Stimulated activated CD4-positive, alpha-beta T cell treated with anti-CD3 and anti-CD28 coated beads, Interleukin-1b, Interleukin-23, amount 100 ng/mL, for 24 hours (primary cell): ENCODE data around the gene TH.
"Not testable (repeated sequence)": the region's sequence is repeated elsewhere in the genome, so short reads cannot be mapped to it uniquely, and the experiment has no call there.

ENCODE experiments used
- DNase-seq, 4 experiments: peaks; one replicate each; pipeline ENCODE4 v3.0.0-alpha.2; 2020; ENCODE audit warnings: low read depth in 4 of 4, low spot score in 1 of 4

Gene TH

DNA sequence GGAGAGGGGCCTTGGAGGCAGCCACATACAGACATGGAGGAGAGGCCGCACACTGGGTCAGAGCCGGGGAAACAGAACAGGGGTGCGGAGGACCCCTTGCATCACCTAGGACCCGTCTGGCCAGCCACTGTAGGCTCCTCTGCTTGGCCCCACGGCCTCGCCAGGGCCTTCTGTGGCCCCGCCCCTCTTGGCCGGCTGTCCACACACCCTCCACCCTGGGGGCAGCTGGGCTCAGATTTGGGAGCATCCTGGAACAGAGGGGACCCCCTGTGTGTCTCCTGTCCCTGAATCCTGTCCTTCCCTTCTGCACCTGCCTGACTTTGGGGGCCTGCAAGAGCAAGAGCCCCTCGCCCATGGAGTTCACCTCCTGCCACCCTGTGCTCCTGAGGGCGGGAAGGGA lies 7.9 kb upstream of the TH start:
- no peak for DNase-seq

DNA sequence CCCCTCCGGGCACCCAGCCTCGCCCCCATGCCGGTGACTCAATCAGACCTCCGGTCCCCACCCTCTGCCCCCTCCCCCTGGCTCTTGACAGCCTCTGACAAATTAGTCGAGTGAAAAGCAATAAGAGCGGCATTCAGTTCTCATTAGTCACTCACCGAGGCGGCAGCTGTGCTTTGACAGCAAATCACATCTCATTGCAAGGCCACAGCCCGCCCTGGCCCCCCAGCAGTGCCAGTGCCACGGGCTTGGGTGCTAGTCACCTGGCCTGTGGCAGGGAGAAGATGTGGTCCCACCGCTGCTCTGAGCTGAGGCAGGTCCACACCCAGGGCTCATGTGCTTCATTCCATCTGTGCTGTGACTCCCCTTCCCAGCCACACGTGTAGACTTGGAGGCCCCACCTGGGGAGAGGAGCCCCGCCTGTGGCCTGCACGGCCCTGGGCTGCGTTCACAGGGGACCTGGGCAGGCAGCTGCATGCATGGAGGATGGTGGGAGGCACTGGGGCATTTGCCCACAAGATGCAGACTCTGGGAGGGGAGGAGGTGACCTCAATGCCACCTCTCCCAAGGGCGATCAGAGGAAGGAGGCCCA lies 7.4 kb upstream of the TH start:
- DNase-seq = no peak

DNA sequence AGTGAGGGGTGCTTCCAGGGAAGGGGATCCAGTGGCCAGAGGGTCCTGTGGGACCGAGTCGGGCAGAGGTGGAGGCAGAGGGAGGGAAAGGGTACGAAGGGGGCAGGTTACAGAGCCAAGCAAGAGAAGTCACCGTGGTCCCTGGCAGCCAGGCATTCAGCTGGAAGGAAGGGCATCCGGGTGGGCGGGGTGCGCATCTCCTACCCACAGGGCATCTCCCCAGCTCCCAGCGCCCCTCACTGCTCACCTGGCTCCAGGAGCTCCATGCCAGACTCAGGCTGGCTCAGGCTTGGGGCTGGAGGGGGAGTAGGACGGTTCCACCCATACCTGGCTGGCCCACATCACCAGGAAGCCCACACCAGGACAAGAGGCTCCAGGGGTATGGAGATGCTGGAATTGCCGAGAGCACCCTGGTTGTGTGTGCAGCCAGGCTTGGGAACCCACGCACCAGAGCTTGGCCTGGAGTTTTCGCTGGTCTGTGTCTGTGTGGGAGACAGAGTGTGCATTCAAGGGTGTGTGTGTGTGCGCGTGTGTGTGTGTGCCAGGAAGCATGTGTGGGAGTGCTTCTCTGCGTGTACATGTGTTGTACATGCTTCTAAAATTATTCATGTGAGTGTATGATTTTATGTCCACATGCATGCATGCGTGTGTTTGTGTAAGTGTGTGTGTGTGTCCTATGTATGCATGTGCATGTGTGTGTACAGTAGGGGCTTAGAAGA lies 6.6 kb upstream of the TH start:
- not testable (repeated sequence) for DNase-seq

DNA sequence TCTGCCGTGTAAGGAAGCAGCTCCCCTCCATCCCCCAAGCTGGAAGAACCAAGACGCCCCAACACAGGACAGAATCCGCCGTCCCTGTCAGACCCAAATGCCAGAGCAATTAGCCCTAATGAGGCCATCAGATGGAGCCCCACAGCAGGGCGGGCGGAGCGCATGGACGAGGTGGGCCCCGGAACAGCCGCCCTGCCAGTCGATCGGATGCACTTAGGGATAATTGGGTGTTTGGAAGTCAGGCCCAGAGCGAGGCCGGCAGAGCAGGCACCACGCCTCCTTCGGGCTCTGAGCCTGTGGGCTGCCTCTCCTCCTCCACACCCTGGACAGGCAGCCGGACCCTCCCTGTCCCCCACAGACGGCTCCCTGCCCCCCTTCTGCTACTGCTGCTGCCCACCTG lies 5.5 kb upstream of the TH start:
- DNase-seq = no peak

DNA sequence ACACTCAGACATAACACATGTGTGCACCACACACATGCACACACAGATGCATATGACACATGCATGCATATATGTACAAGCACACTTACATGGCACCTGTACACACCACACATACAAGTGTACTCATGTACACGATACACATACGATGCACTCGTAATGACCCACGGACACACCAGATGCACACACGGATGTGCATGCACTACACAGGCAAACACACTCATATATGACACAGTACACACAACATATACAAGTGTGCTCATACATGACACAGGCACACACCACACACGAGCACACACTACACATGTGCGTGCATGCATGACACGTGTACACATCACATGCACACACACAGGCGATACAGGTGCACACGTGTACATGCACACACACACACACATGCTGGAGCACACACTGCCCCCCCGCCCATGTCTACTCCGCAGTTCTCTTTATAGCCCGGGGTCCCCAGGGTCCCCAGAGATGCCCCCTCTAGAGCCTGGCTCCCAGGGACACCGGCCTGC lies 4.8 kb upstream of the TH start:
- no peak for DNase-seq

DNA sequence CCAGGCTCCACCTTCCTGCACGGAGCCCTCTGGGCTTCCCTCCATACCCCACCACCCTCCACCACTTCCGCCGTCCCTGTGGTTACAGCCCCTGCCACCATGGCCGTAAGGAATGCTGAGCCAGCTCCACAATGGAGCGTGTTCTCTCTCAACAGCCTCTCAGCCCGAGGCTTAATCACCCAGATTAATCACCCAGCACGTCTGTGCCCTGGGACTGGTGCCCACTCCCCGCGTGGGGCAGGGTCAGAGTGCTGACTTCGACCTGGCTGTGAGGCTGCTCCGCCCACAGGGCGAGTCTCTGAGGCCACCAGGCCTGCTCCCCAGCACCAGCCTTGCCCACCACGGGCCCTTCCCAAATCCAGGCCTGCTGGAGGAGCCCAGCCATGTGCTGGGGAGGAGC lies 4.0 kb upstream of the TH start:
- no peak for DNase-seq

DNA sequence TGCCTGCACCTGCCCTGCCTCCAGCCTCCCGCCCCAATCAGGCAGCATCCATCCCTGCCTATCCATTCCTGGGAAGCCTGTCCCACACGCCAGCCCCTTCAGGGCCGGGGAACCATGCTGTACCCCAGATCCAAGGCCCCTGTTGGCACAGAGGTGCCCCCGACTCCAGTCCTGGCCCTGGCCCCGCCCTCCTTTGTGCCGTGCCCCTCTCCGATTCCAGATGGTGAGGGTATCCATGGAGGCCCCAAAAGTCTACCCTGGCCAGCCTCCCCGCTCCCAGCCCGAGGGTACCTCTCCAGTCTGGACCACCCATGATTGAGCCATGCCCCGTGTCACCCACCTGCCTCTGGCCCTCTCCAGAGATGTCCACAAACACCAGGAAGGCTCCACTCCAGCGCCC lies 2.7 kb upstream of the TH start:
- no peak for DNase-seq

DNA sequence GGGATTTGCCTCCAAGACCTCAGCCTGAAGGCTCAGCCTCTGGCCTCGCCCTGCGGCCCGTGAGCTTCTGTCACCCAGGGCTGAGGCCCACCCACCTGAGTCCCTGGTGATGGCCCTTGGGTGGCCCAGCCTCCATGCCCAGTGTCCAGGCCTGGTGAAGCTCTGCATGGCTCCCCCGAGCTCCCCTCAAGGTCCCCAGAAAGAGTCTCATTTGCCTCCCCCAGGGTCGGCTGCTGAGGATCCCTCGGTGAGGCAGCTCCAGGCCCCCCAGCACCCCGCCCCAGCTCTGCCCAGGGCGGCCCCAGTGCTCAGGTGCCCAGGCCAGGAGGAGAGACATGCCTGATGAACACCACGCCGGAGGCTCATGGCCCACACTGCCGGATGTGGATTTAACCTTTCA lies 2.1 kb upstream of the TH start:
- DNase-seq = no peak

DNA sequence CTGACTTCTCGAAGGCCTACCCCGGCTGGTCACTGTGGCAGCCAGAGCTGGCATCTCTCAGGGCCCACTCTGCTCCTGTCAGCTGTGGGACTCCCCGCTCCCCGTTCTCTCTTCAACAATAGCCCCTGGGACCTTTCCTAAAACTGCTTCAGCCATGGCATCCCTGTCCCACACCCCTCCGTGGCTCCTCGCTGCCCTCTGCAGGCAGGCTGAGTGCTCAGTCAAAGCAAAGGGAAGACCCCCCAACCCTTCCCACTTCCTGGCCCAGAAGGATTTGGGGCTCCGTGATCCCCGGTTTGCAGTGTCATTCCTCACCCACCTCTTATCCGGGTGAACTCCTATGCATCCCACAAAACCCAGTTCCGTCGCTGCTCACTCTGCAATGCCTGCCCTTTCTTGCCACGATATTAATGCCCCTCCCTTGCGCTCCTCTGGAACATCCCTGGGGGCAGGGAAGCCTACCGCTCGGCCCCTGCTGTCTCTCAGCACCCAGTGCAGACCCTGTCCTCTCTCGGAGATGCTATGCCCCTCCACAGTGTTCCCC lies 1.6 kb upstream of the TH start:
- no peak for DNase-seq

GRCh38 chr11:2172676-2173075 lies 1.1 kb upstream of the TH start:
- no peak for DNase-seq

DNA sequence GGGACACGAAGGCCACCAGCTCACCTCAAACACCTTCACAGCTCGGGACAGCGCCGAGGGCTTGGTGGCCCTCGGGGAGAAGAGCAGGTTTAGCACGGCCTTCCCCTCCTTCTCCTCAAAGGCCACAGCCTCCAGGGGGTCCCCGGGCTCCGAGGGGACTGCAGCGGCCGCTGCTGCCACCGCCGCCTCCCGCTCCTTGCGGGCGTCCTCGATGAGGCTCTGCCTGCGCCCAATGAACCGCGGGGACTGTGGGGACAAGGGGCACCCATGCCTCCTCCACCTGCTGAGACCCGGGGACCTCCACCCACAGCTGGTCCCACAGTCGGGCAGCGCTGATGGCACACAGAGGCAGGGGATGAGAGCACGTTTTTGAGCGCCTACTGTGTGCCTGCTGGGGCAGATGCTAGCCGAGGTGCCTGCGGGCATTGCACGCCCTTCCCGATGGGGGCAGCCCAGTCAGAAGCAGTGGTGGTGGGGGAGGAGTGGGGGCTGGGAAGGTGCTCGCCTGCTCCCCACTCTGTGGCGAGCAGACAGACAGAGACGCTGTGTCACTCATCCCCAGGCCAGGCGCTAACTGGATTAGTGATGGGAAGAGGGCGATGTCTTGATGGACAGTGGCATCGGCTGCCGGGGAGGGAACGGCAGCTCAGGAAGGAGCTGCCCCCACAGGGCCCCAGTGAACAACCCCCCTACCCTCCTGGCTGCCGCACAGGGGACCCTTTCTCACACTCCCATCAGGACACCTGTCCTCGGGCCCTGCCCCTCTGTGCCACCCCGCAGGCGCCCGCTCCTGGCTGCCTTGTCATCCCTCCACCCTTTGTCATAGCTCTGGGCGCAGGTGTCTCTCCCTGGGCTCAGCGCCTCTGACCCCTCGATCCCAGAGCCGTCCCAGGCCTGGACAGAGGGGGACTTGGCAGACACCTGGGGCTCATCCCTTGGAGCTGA lies 1.7 kb downstream of the TH start:
- no peak for DNase-seq

GRCh38 chr11:2169005-2169378 lies 2.6 kb downstream of the TH start:
- DNase-seq = no peak

DNA sequence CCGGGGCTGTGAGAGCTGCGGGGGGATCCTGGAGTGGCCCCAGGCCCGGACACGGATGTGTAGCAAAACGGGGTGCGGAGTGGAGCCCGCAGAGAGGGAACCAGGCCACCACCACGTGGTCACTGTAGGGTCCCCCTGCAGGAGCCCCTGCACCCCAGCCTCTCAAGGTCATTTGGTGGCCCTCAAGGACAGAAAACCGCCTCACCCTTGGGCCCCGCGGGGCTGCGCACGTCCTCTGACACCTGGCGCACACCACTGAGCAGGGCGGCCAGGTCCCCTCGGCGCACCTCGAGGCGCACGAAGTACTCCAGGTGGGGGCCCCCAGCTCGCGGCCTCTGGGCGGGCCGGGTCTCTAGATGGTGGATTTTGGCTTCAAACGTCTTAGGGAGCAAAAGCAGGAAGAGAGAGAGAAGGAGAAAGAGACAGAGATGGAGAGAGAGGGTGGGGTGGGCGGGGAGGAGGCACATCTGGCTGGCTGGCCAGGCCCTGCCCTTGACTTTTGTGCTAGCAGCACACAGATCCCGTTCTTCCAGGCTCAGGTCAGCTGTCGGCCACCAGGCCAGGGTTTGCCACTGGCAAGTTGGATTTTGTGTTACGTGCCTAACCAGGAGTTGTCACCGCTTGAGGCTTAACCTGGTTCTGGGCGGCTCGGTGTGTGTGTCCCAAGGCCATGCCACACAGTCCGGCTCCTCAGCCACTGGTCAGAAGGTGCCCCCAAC lies 3.2 kb downstream of the TH start:
- DNase-seq = no peak

DNA sequence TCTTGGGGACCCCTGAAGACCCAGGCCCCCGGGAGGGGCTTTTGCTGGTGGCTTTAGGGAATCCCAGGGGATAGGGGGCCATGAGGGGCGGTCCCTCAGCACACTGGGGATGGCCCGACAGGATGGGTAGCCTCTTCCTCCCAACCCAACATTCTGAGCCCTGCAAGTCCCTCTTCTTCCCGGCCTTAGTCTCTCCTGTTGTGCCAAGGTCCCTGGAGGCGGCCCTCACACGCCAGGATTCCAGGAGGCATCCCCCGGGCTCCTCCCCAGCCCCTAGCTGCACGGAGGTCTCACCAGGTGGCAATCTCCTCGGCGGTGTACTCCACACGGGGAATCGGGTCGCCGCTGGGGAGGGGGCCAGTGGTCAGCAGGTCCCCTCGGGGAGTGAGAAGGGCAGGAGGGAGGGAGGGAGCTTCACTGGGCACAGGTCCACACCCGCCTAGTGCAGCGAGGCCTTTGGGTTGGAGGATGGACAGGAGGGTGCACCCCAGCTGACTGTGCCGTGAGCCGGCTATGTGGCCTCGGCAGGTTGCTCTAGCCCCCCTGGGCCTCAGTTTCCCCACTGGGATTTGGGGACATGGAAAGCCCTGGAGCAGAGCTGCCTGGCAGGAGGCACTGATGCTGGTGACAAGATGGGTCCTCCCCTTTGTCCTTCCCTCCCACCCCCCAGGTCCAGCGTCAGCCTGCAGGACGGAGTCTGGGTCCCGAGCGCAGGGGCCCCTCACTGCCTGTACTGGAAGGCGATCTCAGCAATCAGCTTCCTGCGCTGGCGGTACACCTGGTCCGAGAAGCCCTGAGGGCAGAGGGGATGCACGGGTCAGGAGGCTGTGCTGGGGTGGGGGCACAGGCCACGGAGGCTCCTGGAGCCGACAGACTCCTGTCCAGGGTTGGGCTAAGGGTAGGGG lies 4.2 kb downstream of the TH start:
- DNase-seq = no peak

GRCh38 chr11:2166091-2166851 lies 5.3 kb downstream of the TH start:
- peak in 2 of 4 experiments; percentile 18 to 32 for DNase-seq

GRCh38 chr11:2165571-2165970 lies 6.0 kb downstream of the TH start:
- no peak for DNase-seq

- DNase-seq = no peak
Measured at GRCh38 chr11:2164861-2165555, 6.6 kb downstream of the TH start.

DNA sequence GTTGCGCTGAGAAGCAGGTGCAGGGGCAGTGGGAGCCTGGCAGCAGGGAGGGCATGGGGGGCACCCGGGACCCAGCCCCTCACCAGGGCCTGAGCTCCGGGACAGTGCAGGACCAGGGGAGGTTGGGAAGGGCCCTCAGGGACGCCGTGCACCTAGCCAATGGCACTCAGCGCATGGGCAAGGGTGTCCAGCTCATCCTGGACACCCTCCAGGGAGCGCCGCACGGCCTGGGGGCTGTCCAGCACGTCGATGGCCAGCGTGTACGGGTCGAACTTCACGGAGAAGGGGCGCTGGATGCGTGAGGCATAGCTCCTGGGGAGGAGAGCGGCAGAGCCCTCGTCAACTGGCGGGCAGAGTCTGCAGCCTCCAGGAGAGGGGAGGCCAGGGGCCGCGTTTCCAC lies 7.5 kb downstream of the TH start:
- DNase-seq = no peak
